GM21390 (cell line): ENCODE results near the gene ADCY6.

Experiments used
- ATAC-seq: cut with Tn5 transposase; IDR thresholded peaks from one replicate; pipeline ENCODE4 v1.9.1; 2021; ENCODE audit not compliant: unreplicated experiment

ADCY6 gene

GRCh38 chr12:48788854-48789775 lies at the start of gene ADCY6:
TSS of gene ADCY6 (minus strand) at chr12:48789089. CDS start at chr12:48783434, 5,655 bp downstream.
- no peak for ATAC-seq

GRCh38 chr12:48838048-48838447 lies 49.2 kb upstream of the ADCY6 start:
- no peak for ATAC-seq

- ATAC-seq = no peak
Observed at GRCh38 chr12:48832321-48833060, 43.6 kb upstream of the ADCY6 start.

GRCh38 chr12:48831257-48831656 lies 42.4 kb upstream of the ADCY6 start:
- ATAC-seq = no peak

GRCh38 chr12:48828841-48829575 lies 40.1 kb upstream of the ADCY6 start:
- ATAC-seq = no peak

- no peak for ATAC-seq
Observed at GRCh38 chr12:48828293-48828692, 39.4 kb upstream of the ADCY6 start.

GRCh38 chr12:48827513-48828096 lies 38.7 kb upstream of the ADCY6 start:
- ATAC-seq = no peak

GRCh38 chr12:48827026-48827425 lies 38.1 kb upstream of the ADCY6 start:
- ATAC-seq = no peak

- ATAC-seq = no peak
Observed at GRCh38 chr12:48826209-48826855, 37.4 kb upstream of the ADCY6 start.

- ATAC-seq = no peak
Observed at GRCh38 chr12:48824905-48825304, 36.0 kb upstream of the ADCY6 start.

GRCh38 chr12:48824112-48824511 lies 35.2 kb upstream of the ADCY6 start:
- no peak for ATAC-seq

- ATAC-seq = no peak
Observed at GRCh38 chr12:48823281-48823680, 34.4 kb upstream of the ADCY6 start.

GRCh38 chr12:48822711-48823110 lies 33.8 kb upstream of the ADCY6 start:
- ATAC-seq = no peak

- ATAC-seq = no peak
Observed at GRCh38 chr12:48822139-48822538, 33.2 kb upstream of the ADCY6 start.

GRCh38 chr12:48819986-48820725 lies 31.3 kb upstream of the ADCY6 start:
- ATAC-seq = no peak

- no peak for ATAC-seq
Observed at GRCh38 chr12:48818831-48819590, 30.1 kb upstream of the ADCY6 start.

GRCh38 chr12:48817873-48818830 lies 29.3 kb upstream of the ADCY6 start, which contains the start of gene CACNB3:
TSS of gene CACNB3 (plus strand) at chr12:48818496. CDS start at chr12:48818930, 434 bp downstream.
- no peak for ATAC-seq
